ENCODE measurements around the gene SP100. TPM values are rescaled to one million over a fixed set of nuclear protein-coding genes. Genes with fewer than 3 reads are reported as not detected.

SP100 gene
- total and polyA plus RNA-seq, 2 of the 4 experiments (the other 2 are of a cell fraction), result 50.6 to 69.0 TPM

DNA sequence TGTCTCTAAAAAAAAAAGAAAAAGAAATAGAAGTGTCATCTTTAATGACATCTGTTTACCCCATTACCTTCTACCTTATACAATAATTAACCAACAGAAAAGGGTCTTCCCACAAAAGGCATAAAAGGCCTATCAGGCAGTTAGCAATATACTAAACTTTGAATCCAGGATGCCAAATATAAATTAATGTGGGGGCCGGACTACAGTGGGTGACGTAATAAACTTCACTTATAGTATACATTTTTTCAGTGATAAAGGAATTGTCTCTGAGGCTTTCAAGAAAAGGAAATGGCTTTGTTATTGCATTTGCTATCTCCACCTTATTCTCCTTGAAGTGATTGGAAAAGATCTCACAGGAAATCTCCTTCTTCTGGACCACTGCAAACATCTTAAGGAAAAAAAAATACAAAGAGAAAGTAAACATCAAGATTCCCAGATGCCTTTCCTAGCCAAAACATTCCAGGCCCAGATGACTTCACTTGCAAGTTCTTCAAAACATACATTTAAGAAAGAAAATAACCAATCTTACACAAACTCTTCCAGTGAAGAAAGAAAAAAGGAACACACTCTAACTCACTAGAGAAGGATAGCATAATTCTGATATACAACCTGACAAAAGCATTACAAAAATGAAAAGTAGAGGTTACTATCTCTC is 170.5 kb downstream of the SP100 start:
- H3K56ac ChIP-seq (ENCODE audit: extremely low read depth, insufficient read depth, low read length), result no peak overlapping the region
- WGBS, 2 experiments (ENCODE audit: extremely low coverage in 2 of 2, insufficient read length in 1 of 2), result no CpG with 5 or more reads among the region's 2 CpGs
- TF ChIP-seq BHLHE40 (IDR thresholded peaks at IDR 0.05; ENCODE audit: low read depth, low read length) (no peak), CHD1 (IDR thresholded peaks at IDR 0.05; ENCODE audit: low read depth, low read length) (no peak), FOS (IDR thresholded peaks at IDR 0.05; ENCODE audit: low read depth, low read length) (no peak), SMC3 (IDR thresholded peaks at IDR 0.05; ENCODE audit: low read depth, low read length) (no peak), RFX5 (IDR thresholded peaks at IDR 0.05; ENCODE audit: low read depth, low read length) (no peak), RAD21 (IDR thresholded peaks at IDR 0.05; ENCODE audit: low read length) (no peak), POLR2A (IDR thresholded peaks at IDR 0.05; ENCODE audit: low read depth, low read length) (no peak), MAFK (IDR thresholded peaks at IDR 0.05; ENCODE audit: low read depth, low read length) (no peak), MXI1 (IDR thresholded peaks at IDR 0.05; ENCODE audit: borderline replicate concordance, low read depth, low read length) (no peak), MAZ (IDR thresholded peaks at IDR 0.05; ENCODE audit: borderline replicate concordance, low read depth, low read length) (no peak), RCOR1 (IDR thresholded peaks at IDR 0.05; ENCODE audit: insufficient replicate concordance, low read length) (no peak), NFE2L2 (IDR thresholded peaks at IDR 0.05; ENCODE audit: low read depth, low read length) (no peak), CEBPB (IDR thresholded peaks at IDR 0.05; ENCODE audit: low read depth, low read length) (no peak)
- TF ChIP-seq, protein P1, sequence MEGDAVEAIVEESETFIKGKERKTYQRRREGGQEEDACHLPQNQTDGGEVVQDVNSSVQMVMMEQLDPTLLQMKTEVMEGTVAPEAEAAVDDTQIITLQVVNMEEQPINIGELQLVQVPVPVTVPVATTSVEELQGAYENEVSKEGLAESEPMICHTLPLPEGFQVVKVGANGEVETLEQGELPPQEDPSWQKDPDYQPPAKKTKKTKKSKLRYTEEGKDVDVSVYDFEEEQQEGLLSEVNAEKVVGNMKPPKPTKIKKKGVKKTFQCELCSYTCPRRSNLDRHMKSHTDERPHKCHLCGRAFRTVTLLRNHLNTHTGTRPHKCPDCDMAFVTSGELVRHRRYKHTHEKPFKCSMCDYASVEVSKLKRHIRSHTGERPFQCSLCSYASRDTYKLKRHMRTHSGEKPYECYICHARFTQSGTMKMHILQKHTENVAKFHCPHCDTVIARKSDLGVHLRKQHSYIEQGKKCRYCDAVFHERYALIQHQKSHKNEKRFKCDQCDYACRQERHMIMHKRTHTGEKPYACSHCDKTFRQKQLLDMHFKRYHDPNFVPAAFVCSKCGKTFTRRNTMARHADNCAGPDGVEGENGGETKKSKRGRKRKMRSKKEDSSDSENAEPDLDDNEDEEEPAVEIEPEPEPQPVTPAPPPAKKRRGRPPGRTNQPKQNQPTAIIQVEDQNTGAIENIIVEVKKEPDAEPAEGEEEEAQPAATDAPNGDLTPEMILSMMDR (conservative IDR thresholded peaks at IDR 0.05; ENCODE audit: low read depth, low read length), result no peak
- TF ChIP-seq, protein P2, sequence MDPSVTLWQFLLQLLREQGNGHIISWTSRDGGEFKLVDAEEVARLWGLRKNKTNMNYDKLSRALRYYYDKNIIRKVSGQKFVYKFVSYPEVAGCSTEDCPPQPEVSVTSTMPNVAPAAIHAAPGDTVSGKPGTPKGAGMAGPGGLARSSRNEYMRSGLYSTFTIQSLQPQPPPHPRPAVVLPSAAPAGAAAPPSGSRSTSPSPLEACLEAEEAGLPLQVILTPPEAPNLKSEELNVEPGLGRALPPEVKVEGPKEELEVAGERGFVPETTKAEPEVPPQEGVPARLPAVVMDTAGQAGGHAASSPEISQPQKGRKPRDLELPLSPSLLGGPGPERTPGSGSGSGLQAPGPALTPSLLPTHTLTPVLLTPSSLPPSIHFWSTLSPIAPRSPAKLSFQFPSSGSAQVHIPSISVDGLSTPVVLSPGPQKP (IDR thresholded peaks at IDR 0.05; ENCODE audit: borderline replicate concordance, low read depth, low read length), result no peak
- TF ChIP-seq, protein P3, sequence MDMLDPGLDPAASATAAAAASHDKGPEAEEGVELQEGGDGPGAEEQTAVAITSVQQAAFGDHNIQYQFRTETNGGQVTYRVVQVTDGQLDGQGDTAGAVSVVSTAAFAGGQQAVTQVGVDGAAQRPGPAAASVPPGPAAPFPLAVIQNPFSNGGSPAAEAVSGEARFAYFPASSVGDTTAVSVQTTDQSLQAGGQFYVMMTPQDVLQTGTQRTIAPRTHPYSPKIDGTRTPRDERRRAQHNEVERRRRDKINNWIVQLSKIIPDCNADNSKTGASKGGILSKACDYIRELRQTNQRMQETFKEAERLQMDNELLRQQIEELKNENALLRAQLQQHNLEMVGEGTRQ (IDR thresholded peaks at IDR 0.05; ENCODE audit: low read depth, low read length), result no peak
- no peaks in the 10 kb centered on the region for H3K9me1 ChIP-seq (ENCODE audit: insufficient read depth, low read length)
- H3K4ac ChIP-seq (ENCODE audit: low read depth, low read length), result no peak overlapping the region
- no peak overlapping the region for H2AK5ac ChIP-seq (ENCODE audit: low read depth, low read length)
- no peak overlapping the region for H2BK5ac ChIP-seq (ENCODE audit: low read depth, low read length, poor library complexity, severe bottlenecking)
- no peak overlapping the region for H3K18ac ChIP-seq (ENCODE audit: low read depth, low read length)
- no peak overlapping the region for H3K9ac ChIP-seq (ENCODE audit: low read depth, low read length)
- no peak overlapping the region for H4K91ac ChIP-seq (ENCODE audit: insufficient read depth, low read depth, low read length)
- H3K9me3 ChIP-seq (ENCODE audit: control insufficient read depth, insufficient read depth, low read length), result no peaks in the 10 kb centered on the region
- no peak overlapping the region for H2AFZ ChIP-seq (replicated peaks; ENCODE audit: low read length, poor library complexity)
- no TSS peak for BruUV-seq (replicated peaks)
- ChIA-PET CTCF (no interaction called here), POLR2A (ENCODE audit: unreplicated experiment) (no interaction called here)
- no peak overlapping the region for H4K5ac ChIP-seq (ENCODE audit: low read depth, low read length)
- no peaks in the 10 kb centered on the region for H3K4me1 ChIP-seq (ENCODE audit: control insufficient read depth, insufficient read depth, low read length)
- no peaks in the 10 kb centered on the region for H3K36me3 ChIP-seq (ENCODE audit: control insufficient read depth, insufficient read depth, low read length)
- intact Hi-C loops (cut with micrococcal nuclease), result no loop called here
- no peak overlapping the region for H3K4me3 ChIP-seq (ENCODE audit: insufficient read depth, low read depth, low read length)
- no peaks in the 10 kb centered on the region for H3K79me1 ChIP-seq (ENCODE audit: low read depth in 1 of 2, low read length in 2 of 2)
- dilution Hi-C loops (cut with HindIII; ENCODE audit: low sequenced_read_pairs, unreplicated experiment), result no loop called here
- H3K14ac ChIP-seq (replicated peaks; ENCODE audit: low read depth, low read length), result no peak overlapping the region
- H3K27me3 ChIP-seq (ENCODE audit: control insufficient read depth, insufficient read depth, low read length), result no peaks in the 10 kb centered on the region
- no peak overlapping the region for H3K27ac ChIP-seq (ENCODE audit: insufficient read depth, low read length)
- in situ Hi-C loops (cut with MboI; ENCODE audit: low sequenced_read_pairs), result no loop called here
- no peak overlapping the region for H2BK20ac ChIP-seq (ENCODE audit: low read depth, low read length)
- no peak overlapping the region for H2AK9ac ChIP-seq (replicated peaks; ENCODE audit: low read depth, low read length, poor library complexity)
- peak overlapping the region; percentile 79; the same call in 1 of the 2 replicates for H3K4me2 ChIP-seq (ENCODE audit: low read depth, low read length)
- H2BK120ac ChIP-seq (ENCODE audit: low read depth, low read length), result no peak overlapping the region
- ATAC-seq (ENCODE audit: low read depth) (peak; percentile 70), DNase-seq (peak; percentile 65)
- no peak overlapping the region for H3K23ac ChIP-seq (ENCODE audit: low read depth, low read length)
- H4K8ac ChIP-seq (ENCODE audit: low read depth in 2 of 2, low read length in 2 of 2), result no peak overlapping the region
- no peaks in the 10 kb centered on the region for H4K20me1 ChIP-seq (ENCODE audit: insufficient read depth, low read length)
- H2BK15ac ChIP-seq (ENCODE audit: low read depth, low read length), result no peak overlapping the region
